ENCODE data around the gene PSEN1.

Gene PSEN1

GRCh38 chr14:73263606-73264005 is 127.3 kb downstream of the PSEN1 start:
- ATAC-seq (replicated peaks): no peak
- peaks cover 0 to 8% of the 10 kb centered on the region in 2 donors for H3K27me3 Mint-ChIP-seq
- peak overlapping the region; percentile 22 for H3K27ac Mint-ChIP-seq
- no peak overlapping the region for H3K4me3 Mint-ChIP-seq
- no peak for DNase-seq
- no peaks in the 10 kb centered on the region for H3K4me1 Mint-ChIP-seq
- H3K9me3 Mint-ChIP-seq: no peaks in the 10 kb centered on the region
- no peaks in the 10 kb centered on the region for H3K36me3 Mint-ChIP-seq

- Mint-ChIP-seq H3K27ac (peak overlapping the region; percentile 22), H3K4me1 (peaks cover 2 to 3% of the 10 kb centered on the region in 2 donors), H3K9me3 (no peaks in the 10 kb centered on the region), H3K4me3 (no peak overlapping the region), H3K27me3 (peaks cover 0 to 8% of the 10 kb centered on the region in 2 donors), H3K36me3 (no peaks in the 10 kb centered on the region)
- DNase-seq: no peak
- ATAC-seq (replicated peaks): no peak
These were observed 128.0 kb downstream of the PSEN1 start for GRCh38 chr14:73264080-73264884.

- no peaks in the 10 kb centered on the region for H3K36me3 Mint-ChIP-seq
- no peaks in the 10 kb centered on the region for H3K9me3 Mint-ChIP-seq
- no peak overlapping the region for H3K4me3 Mint-ChIP-seq
- peaks cover 0 to 8% of the 10 kb centered on the region in 2 donors for H3K27me3 Mint-ChIP-seq
- no peak overlapping the region for H3K27ac Mint-ChIP-seq
- no peak for ATAC-seq (replicated peaks)
- peaks cover 7 to 12% of the 10 kb centered on the region in 2 donors for H3K4me1 Mint-ChIP-seq
- DNase-seq: no peak
These were observed 128.8 kb downstream of the PSEN1 start for GRCh38 chr14:73264885-73265720.

- Mint-ChIP-seq H3K27me3 (peaks cover 0 to 8% of the 10 kb centered on the region in 2 donors), H3K4me3 (no peak overlapping the region), H3K4me1 (peaks cover 12 to 17% of the 10 kb centered on the region in 2 donors), H3K9me3 (no peaks in the 10 kb centered on the region), H3K27ac (no peak overlapping the region), H3K36me3 (no peaks in the 10 kb centered on the region)
- ATAC-seq (replicated peaks) (no peak), DNase-seq (no peak)
These were observed 129.4 kb downstream of the PSEN1 start for GRCh38 chr14:73265721-73266046.

GRCh38 chr14:73266317-73266716 is 130.0 kb downstream of the PSEN1 start:
- ATAC-seq (replicated peaks): no peak
- Mint-ChIP-seq H3K36me3 (no peaks in the 10 kb centered on the region), H3K4me1 (peaks cover 14 to 20% of the 10 kb centered on the region in 2 donors), H3K27me3 (peaks cover 0 to 8% of the 10 kb centered on the region in 2 donors), H3K4me3 (no peak overlapping the region), H3K9me3 (no peaks in the 10 kb centered on the region), H3K27ac (no peak overlapping the region)
- no peak for DNase-seq

GRCh38 chr14:73267474-73267873 is 131.2 kb downstream of the PSEN1 start:
- DNase-seq (no peak), ATAC-seq (replicated peaks) (no peak)
- H3K27ac Mint-ChIP-seq: peak overlapping the region; percentile 42
- H3K27me3 Mint-ChIP-seq: peaks cover 0 to 8% of the 10 kb centered on the region in 2 donors
- H3K4me3 Mint-ChIP-seq: no peak overlapping the region
- H3K4me1 Mint-ChIP-seq: peaks cover 14 to 20% of the 10 kb centered on the region in 2 donors
- H3K9me3 Mint-ChIP-seq: no peaks in the 10 kb centered on the region
- no peaks in the 10 kb centered on the region for H3K36me3 Mint-ChIP-seq

- peak; percentile 43 for DNase-seq
- peak; percentile 86 to 89 for ATAC-seq (replicated peaks)
- Mint-ChIP-seq H3K4me1 (peaks cover 14 to 20% of the 10 kb centered on the region in 2 donors), H3K4me3 (peak overlapping the region; percentile 74 to 77), H3K27me3 (no peaks in the 10 kb centered on the region), H3K36me3 (peaks cover 0 to 6% of the 10 kb centered on the region in 2 donors), H3K27ac (peak overlapping the region; percentile 48), H3K9me3 (no peaks in the 10 kb centered on the region)
These were observed 133.6 kb downstream of the PSEN1 start for GRCh38 chr14:73269729-73270531.

GRCh38 chr14:73272393-73272792 is 136.1 kb downstream of the PSEN1 start:
- peaks cover 11 to 19% of the 10 kb centered on the region in 2 donors for H3K36me3 Mint-ChIP-seq
- DNase-seq: no peak
- H3K27me3 Mint-ChIP-seq: no peaks in the 10 kb centered on the region
- H3K9me3 Mint-ChIP-seq: no peaks in the 10 kb centered on the region
- H3K27ac Mint-ChIP-seq: no peak overlapping the region
- H3K4me3 Mint-ChIP-seq: no peak overlapping the region
- H3K4me1 Mint-ChIP-seq: peaks cover 14 to 20% of the 10 kb centered on the region in 2 donors
- ATAC-seq (replicated peaks): no peak

Measured in stimulated activated naive B cell treated with anti-CD40 and anti-IgM and Interleukin-4, amounts not matched to agents 10 μg/mL and 1 μg/mL and 100 μg/mL, for 72 hours (primary cell).